ENCODE data around the gene ZNF205. TPM values are rescaled to one million over a fixed set of nuclear protein-coding genes. Genes with fewer than 3 reads are reported as not detected.

The ZNF205 gene
- polyA plus RNA-seq, 1 of the 3 experiments (the other 2 are of a cell fraction): 9.7 TPM

- TF ChIP-seq REST (IDR thresholded peaks at IDR 0.05; ENCODE audit: low read depth, low read length) (no peak), EP300 (IDR thresholded peaks at IDR 0.05; ENCODE audit: borderline replicate concordance in 1 of 2, low read depth in 1 of 2, low read length in 1 of 2) (no peak), GABPA (IDR thresholded peaks at IDR 0.05; ENCODE audit: low read depth) (no peak), EZH2phosphoT487 (IDR thresholded peaks at IDR 0.05; ENCODE audit: borderline replicate concordance, low read depth) (no peak), JUND (IDR thresholded peaks at IDR 0.05) (no peak), TEAD4 (IDR thresholded peaks at IDR 0.05; ENCODE audit: borderline replicate concordance, insufficient read depth) (no peak), TCF12 (IDR thresholded peaks at IDR 0.05) (no peak), USF2 (IDR thresholded peaks at IDR 0.05; ENCODE audit: borderline replicate concordance, low read depth, low read length) (no peak), YY1 (IDR thresholded peaks at IDR 0.05; ENCODE audit: low read depth) (no peak), NRF1 (IDR thresholded peaks at IDR 0.05; ENCODE audit: low read depth, low read length) (no peak), FOSL2 (IDR thresholded peaks at IDR 0.05; ENCODE audit: borderline replicate concordance, low read depth) (no peak), MAX (IDR thresholded peaks at IDR 0.05; ENCODE audit: low read depth) (no peak), SIN3A (IDR thresholded peaks at IDR 0.05; ENCODE audit: borderline replicate concordance, low read depth, low read length) (no peak), GATA2 (CRISPR knock-in tag; IDR thresholded peaks at IDR 0.05) (no peak)
Observed at GRCh38 chr16:3145660-3146059, 33.3 kb downstream of the ZNF205 start (continued).

- H2AFZ ChIP-seq (ENCODE audit: low read depth): no peak overlapping the region
- H3F3A ChIP-seq (replicated peaks; ENCODE audit: insufficient read depth): peaks cover 24% of the 10 kb centered on the region
- ChIA-PET CTCF (interaction anchor here (1.4 to 5.7 kb wide), 6 partner anchors 11 to 126 kb away, joined by 3 to 62 read pairs (median 33); partner anchors contain the start of gene ZNF213), POLR2A (interaction anchor here (1.4 kb wide), 1 partner anchor 13 kb away, joined by 4 read pairs; the partner anchor contains the start of gene ZNF213)
- no peak overlapping the region for H3K4me2 ChIP-seq
- DNase-seq: no peak
- peaks cover 0 to 13% of the 10 kb centered on the region in 2 experiments; a peak in 1 of 4 replicates for H3K4me1 ChIP-seq (ENCODE audit: control insufficient read depth in 1 of 2, insufficient read depth in 2 of 2, low read depth in 1 of 2, low read length in 1 of 2)
- no peaks in the 10 kb centered on the region for H3K9me2 ChIP-seq
- peaks cover 0 to 6% of the 10 kb centered on the region in 2 experiments for H3K36me3 ChIP-seq (replicated peaks in 1 of 2; ENCODE audit: control insufficient read depth in 1 of 2, insufficient read depth in 2 of 2, low read length in 1 of 2)
- peaks cover 3% of the 10 kb centered on the region; the same call in 1 of the 2 replicates for H4K20me1 ChIP-seq (ENCODE audit: insufficient read depth)
- no peaks in the 10 kb centered on the region for H3K9me3 ChIP-seq
- no peaks in the 10 kb centered on the region for H3K79me2 ChIP-seq (ENCODE audit: insufficient read depth)
- H3K27me3 ChIP-seq (ENCODE audit: insufficient read depth): no peaks in the 10 kb centered on the region
- 76% methylated on average over 6 of the region's 16 CpGs for WGBS (ENCODE audit: low lambda C conversion rate)
- H3K4me3 ChIP-seq (ENCODE audit: low read depth in 2 of 2, low read length in 1 of 2): no peak overlapping the region
- H3K9ac ChIP-seq: no peak overlapping the region
- no peak overlapping the region for H3K27ac ChIP-seq (ENCODE audit: low read depth in 2 of 2, low read length in 1 of 2)
- TF ChIP-seq TEAD4 (IDR thresholded peaks at IDR 0.05; ENCODE audit: borderline replicate concordance, insufficient read depth) (no peak), YY1 (IDR thresholded peaks at IDR 0.05; ENCODE audit: low read depth) (no peak), GATA2 (CRISPR knock-in tag; IDR thresholded peaks at IDR 0.05) (no peak), MXI1 (IDR thresholded peaks at IDR 0.05; ENCODE audit: low read depth, low read length) (no peak), EZH2phosphoT487 (IDR thresholded peaks at IDR 0.05; ENCODE audit: borderline replicate concordance, low read depth) (no peak), USF2 (IDR thresholded peaks at IDR 0.05; ENCODE audit: borderline replicate concordance, low read depth, low read length) (no peak), GABPA (IDR thresholded peaks at IDR 0.05; ENCODE audit: low read depth) (no peak), NFIC (IDR thresholded peaks at IDR 0.05; ENCODE audit: borderline replicate concordance) (no peak), ELF1 (IDR thresholded peaks at IDR 0.05) (no peak), ZBTB33 (IDR thresholded peaks at IDR 0.05; ENCODE audit: borderline replicate concordance, low read depth) (no peak), RAD21 (IDR thresholded peaks at IDR 0.05; ENCODE audit: low read length) (no peak), MEF2A (IDR thresholded peaks at IDR 0.05; ENCODE audit: borderline replicate concordance, low read depth) (no peak), JUND (IDR thresholded peaks at IDR 0.05) (no peak), TCF12 (IDR thresholded peaks at IDR 0.05) (no peak), POLR2AphosphoS5 (IDR thresholded peaks at IDR 0.05; ENCODE audit: low read depth, low read length) (no peak), CHD2 (IDR thresholded peaks at IDR 0.05; ENCODE audit: low read length, partially characterized antibody) (no peak)
Observed at GRCh38 chr16:3147046-3147756, 34.8 kb downstream of the ZNF205 start.

Measured in SK-N-SH (cell line).